Heart left ventricle (tissue), 16 donors: ENCODE measurements around the gene OAS2. TPM values are rescaled to one million over a fixed set of nuclear protein-coding genes. Genes with fewer than 3 reads are reported as not detected.
"Not testable (repeated sequence)": the region's sequence is repeated elsewhere in the genome, so short reads cannot be mapped to it uniquely, and the experiment has no call there.

Experiments
- ATAC-seq, 4 donors: fragments of 200-7000 bp; cut with Tn5 transposase; one replicate each; pipeline ENCODE4 v1.9.1; 2020 to 2022; ENCODE audit warnings: moderate library complexity in 4 of 4, mild to moderate bottlenecking in 3 of 4, moderate number of reproducible peaks in 1 of 4
- DNase-seq, 5 donors: peaks; one replicate each; pipeline ENCODE4 v3.0.0-alpha.2; 2020
- H3K27ac ChIP-seq, 12 donors: fragments of 200-600 bp; sonication (generic) in 4 of 12; one replicate each; pipeline versions ENCODE4 v1.5.0 to v1.8.0; 2016 to 2022; ENCODE audit warnings: mild to moderate bottlenecking in 2 of 12
- H3K27me3 ChIP-seq, 9 donors: fragments of 200-600 bp; sonication (generic) in 2 of 9; one replicate each; pipeline versions ENCODE4 v1.5.1 to v1.8.0; 2016 to 2022; ENCODE audit warnings: mild to moderate bottlenecking in 3 of 9
- H3K36me3 ChIP-seq, 9 donors: fragments of 200-600 bp; sonication (generic) in 2 of 9; one replicate each; pipeline versions ENCODE4 v1.5.0 to v1.8.0; 2018 to 2022; ENCODE audit warnings: mild to moderate bottlenecking in 2 of 9
- H3K4me1 ChIP-seq, 12 donors: fragments of 200-600 bp; sonication (generic) in 4 of 12; one replicate each; pipeline versions ENCODE4 v1.5.0 to v1.8.0; 2016 to 2022; ENCODE audit warnings: mild to moderate bottlenecking in 3 of 12
- H3K4me3 ChIP-seq, 12 donors: fragments of 200-600 bp; sonication (generic) in 4 of 12; one replicate each; pipeline versions ENCODE4 v1.5.0 to v1.8.0; 2017 to 2022; ENCODE audit warnings: mild to moderate bottlenecking in 9 of 12, moderate library complexity in 4 of 12
- H3K9me3 ChIP-seq, 12 donors: fragments of 200-600 bp; sonication (generic) in 4 of 12; one replicate each; pipeline versions ENCODE4 v1.5.0 to v1.8.0; 2016 to 2022; ENCODE audit warnings: mild to moderate bottlenecking in 1 of 12
- CTCF ChIP-seq, 12 donors: fragments of 200-600 bp; sonication (generic) in 4 of 12; IDR thresholded peaks; one replicate each; pipeline versions ENCODE4 v1.5.0 to v1.8.0; 2018 to 2022; ENCODE audit warnings: antibody characterized with exemption in 12 of 12, mild to moderate bottlenecking in 5 of 12
- POLR2A ChIP-seq, 2 donors: fragments of 450-650 bp; IDR thresholded peaks; one replicate each; pipeline ENCODE4 v1.6.1; 2017; ENCODE audit warnings: antibody characterized with exemption in 2 of 2, mild to moderate bottlenecking in 2 of 2, moderate library complexity in 2 of 2
- WGBS, 4 donors: extraction: QIAGEN DNeasy Blood & Tissue Kit in 2 of 4; methylation state at CpG; one replicate each; pipeline versions ENCODE4 v1.1.5 to v1.1.7; 2013 to 2018; 5-methylcytosine and 5-hydroxymethylcytosine counted together
- intact Hi-C, 10 donors: fragments of 100-400 bp; cut with DNase I; formaldehyde crosslinking; loops; one replicate each; pipeline versions ENCODE4 v1.11.1 to v1.14.2; 2022
- polyA plus RNA-seq, 2 donors: library from polyadenylated mRNA; stranded (reverse); fragments of 200-250 nt; gene quantifications; one replicate each; pipeline ENCODE4 v1.2.3, GENCODE V29; 2013
- total RNA-seq, 9 donors: library from RNA; depleted of rRNA in 2 of 9; stranded (reverse); fragments of >200 nt in 2 of 9; fragmentation: NEBNext Ultra II Directional in 3 of 9; extraction: Animal tissue kit (Norgen Biotek cat#: 25700) in 3 of 9; gene quantifications; one replicate each; pipeline versions ENCODE4 v1.1.0 to v1.2.4, GENCODE V29; 2016 to 2023
- donor health status: ischemic (EF 13 %, LVEDD 7.1; RV severe dilation, severe dysfunction).
- donor health status: healthy with polysubstance abuse.
- donor health status: DM: no; HTN: yes; CAD: no.
- donor health status: DM: no; HTN: no; CAD: no.
- donor health status: ischemic (EF 25% LVEDD 6.9; RV normal size, moderate dysfunction).
- donor health status: ischemic (EF 25% LVEDD 5.7; RV mildly dilated, moderate dysfunction).
- donor health status: healthy.
- donor health status: DM: yes; HTN: yes; CAD: no.
- donor health status: ischemic (EF 35%, LVEDD 5.7; RV mildly dilated, moderate dysfunction).
- donor health status: nonischemic (EF 11% LVEDD 7.7; RV severe dilation, severe dysfunction).
- donor health status: DM: yes; HTN: yes; CAD: no.
- donor health status: PGD.
- donor health status: ischemic (EF 29% LVEDD 5.4; RV normal size, mild dysfunction).
- donor health status: nonischemic (EF 23%, LVEDD 6.1; RV moderate dilation, normal function).

Gene OAS2
- total and polyA plus RNA-seq, 11 donors: 3.8 to 46.1 (median 7.3) TPM

GRCh38 chr12:112947761-112948160 lies 30.6 kb upstream of the OAS2 start:
- Histone ChIP-seq H3K27ac (no peak overlapping the region), H3K36me3 (peaks cover 0 to 100% (median 57%) of the 10 kb centered on the region in 9 donors), H3K27me3 (no peaks in the 10 kb centered on the region), H3K4me1 (no peaks in the 10 kb centered on the region), H3K9me3 (peaks cover 0 to 16% (median 0%) of the 10 kb centered on the region in 12 donors), H3K4me3 (no peak overlapping the region)
- TF ChIP-seq CTCF (IDR thresholded peaks at IDR 0.05): no peak
- TF ChIP-seq POLR2A (IDR thresholded peaks at IDR 0.05): no peak
- DNase-seq (no peak), ATAC-seq (no peak)
- intact Hi-C loops: no loop called here
- WGBS, 4 donors: 92 to 96% (median 95%) methylated on average over 5 of the region's 5 CpGs

- 91 to 98% (median 94%) methylated on average over 6 to 7 of the region's 7 CpGs for WGBS, 4 donors
- no peak for DNase-seq
- H3K36me3 ChIP-seq: peaks cover 0 to 92% (median 57%) of the 10 kb centered on the region in 9 donors
Observed at GRCh38 chr12:112948806-112949205, 29.5 kb upstream of the OAS2 start.

GRCh38 chr12:112950701-112951100 lies 27.6 kb upstream of the OAS2 start:
- Histone ChIP-seq H3K36me3 (peaks cover 0 to 79% (median 51%) of the 10 kb centered on the region in 9 donors), H3K4me3 (no peak overlapping the region), H3K4me1 (no peaks in the 10 kb centered on the region), H3K9me3 (peaks cover 0 to 16% (median 0%) of the 10 kb centered on the region in 12 donors), H3K27ac (no peak overlapping the region), H3K27me3 (no peaks in the 10 kb centered on the region)
- TF ChIP-seq CTCF (IDR thresholded peaks at IDR 0.05): no peak
- no peak for TF ChIP-seq POLR2A (IDR thresholded peaks at IDR 0.05)
- WGBS, 4 donors: 91 to 93% (median 91%) methylated on average over 10 to 11 of the region's 11 CpGs
- ATAC-seq (no peak), DNase-seq (no peak)
- intact Hi-C loops: no loop called here

More at GRCh38 chr12:112948806-112949205, 29.5 kb upstream of the OAS2 start:
- Histone ChIP-seq H3K4me1 (no peaks in the 10 kb centered on the region), H3K4me3 (no peak overlapping the region), H3K27me3 (no peaks in the 10 kb centered on the region), H3K27ac (no peak overlapping the region), H3K9me3 (peaks cover 0 to 16% (median 0%) of the 10 kb centered on the region in 12 donors)
- no peak for ATAC-seq
- intact Hi-C loops: no loop called here
- TF ChIP-seq POLR2A (IDR thresholded peaks at IDR 0.05): no peak
- no peak for TF ChIP-seq CTCF (IDR thresholded peaks at IDR 0.05)

GRCh38 chr12:112957125-112957524 lies 21.2 kb upstream of the OAS2 start:
- H3K4me3 ChIP-seq, H3K27me3 ChIP-seq, ATAC-seq, DNase-seq, H3K27ac ChIP-seq, intact Hi-C loops, H3K4me1 ChIP-seq: not testable (repeated sequence)
- H3K9me3 ChIP-seq: peaks cover 0 to 27% (median 3%) of the 10 kb centered on the region in 12 donors
- H3K36me3 ChIP-seq: peaks cover 0 to 75% (median 17%) of the 10 kb centered on the region in 9 donors
- WGBS, 4 donors: 91 to 93% (median 92%) methylated on average over 4 of the region's 4 CpGs

GRCh38 chr12:112961074-112961473 lies 17.2 kb upstream of the OAS2 start:
- intact Hi-C loops: no loop called here
- peaks cover 0 to 96% (median 52%) of the 10 kb centered on the region in 9 donors for H3K36me3 ChIP-seq
- peaks cover 0 to 22% (median 2%) of the 10 kb centered on the region in 12 donors for H3K9me3 ChIP-seq
- H3K27me3 ChIP-seq: no peaks in the 10 kb centered on the region
- TF ChIP-seq POLR2A (IDR thresholded peaks at IDR 0.05) (no peak), CTCF (IDR thresholded peaks at IDR 0.05) (no peak)
- DNase-seq (no peak), ATAC-seq (no peak)
- WGBS, 4 donors: 78 to 89% (median 84%) methylated on average over 7 of the region's 7 CpGs
- no peaks in the 10 kb centered on the region for H3K4me1 ChIP-seq
- no peak overlapping the region for H3K27ac ChIP-seq
- H3K4me3 ChIP-seq: no peak overlapping the region
